Measurements from ENCODE around the gene ZC3H12A. TPM values are rescaled to one million over a fixed set of nuclear protein-coding genes. Genes with fewer than 3 reads are reported as not detected.

ZC3H12A gene
- total and polyA plus RNA-seq, 2 of the 8 experiments (the other 6 are each of a cell fraction or from before 2014, with no cell fraction given), result 7.4 to 10.0 TPM

DNA sequence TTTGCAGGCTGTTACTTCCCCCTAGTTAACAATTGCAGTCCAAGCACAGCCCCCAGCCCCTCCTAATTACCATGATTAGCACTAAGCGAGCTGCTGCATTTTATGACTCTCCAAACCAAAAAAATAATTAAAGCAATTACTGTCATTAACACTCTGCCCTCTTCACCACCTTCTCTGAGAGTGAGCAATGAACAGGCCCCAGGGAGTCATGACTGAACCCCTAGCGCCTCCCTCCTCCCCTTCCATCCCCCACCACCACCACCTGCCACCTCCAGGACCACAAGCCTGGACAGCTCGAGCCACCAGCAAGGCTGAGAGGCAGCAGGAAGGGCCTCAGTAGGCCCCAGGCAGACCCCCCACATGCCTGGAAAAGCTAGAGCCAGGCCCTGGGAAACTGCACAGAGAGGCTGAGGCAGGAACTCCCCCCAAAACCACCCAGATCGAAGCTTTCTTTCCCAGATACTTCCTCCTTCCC, 35.5 kb upstream of the ZC3H12A start:
- ChIA-PET POLR2A (ENCODE audit: partially characterized antibody) (interaction anchor here (0.9 to 1.2 kb wide), 2 partner anchors 12 to 34 kb away, joined by 3 to 4 read pairs; no protein-coding TSS in a partner anchor), CTCF (ENCODE audit: partially characterized antibody) (interaction anchor here (0.6 to 7.3 kb wide), 6 partner anchors 8 to 863 kb away, joined by 3 to 77 read pairs (median 3); partner anchors contain the start of gene MEAF6)
- H3K18ac ChIP-seq (ENCODE audit: extremely low read depth, low read length), result no peak overlapping the region; the same call in 1 of the 2 replicates
- H2BK5ac ChIP-seq (ENCODE audit: low read depth, low read length), result no peak overlapping the region
- H3K4me2 ChIP-seq (ENCODE audit: insufficient read depth in 1 of 2, low read depth in 2 of 2, low read length in 2 of 2), result no peak overlapping the region
- no peaks in the 10 kb centered on the region for H3K9me3 ChIP-seq (ENCODE audit: insufficient read depth in 2 of 2, low read depth in 1 of 2, low read length in 1 of 2)
- H3K14ac ChIP-seq (ENCODE audit: insufficient read length), result no peak overlapping the region
- no peaks in the 10 kb centered on the region for H3K79me2 ChIP-seq (ENCODE audit: control insufficient read depth in 1 of 2, insufficient read depth in 2 of 2, low read length in 2 of 2)
- no peak overlapping the region for H2AK5ac ChIP-seq (ENCODE audit: low read depth, low read length)
- H3K4ac ChIP-seq (replicated peaks; ENCODE audit: insufficient read length, low read depth, low read length), result no peak overlapping the region
- no peaks in the 10 kb centered on the region; a peak in 1 of 7 replicates for H3K27me3 ChIP-seq (replicated peaks in 1 of 4; ENCODE audit: control insufficient read depth in 3 of 4, extremely low read depth in 1 of 4, insufficient read depth in 3 of 4, low read length in 3 of 4)
- H3K23me2 ChIP-seq (ENCODE audit: low read depth, low read length), result peaks cover 3% of the 10 kb centered on the region; the same call in 1 of the 2 replicates
- H2AFZ ChIP-seq (ENCODE audit: low read length), result no peak overlapping the region
- no peak overlapping the region for H4K8ac ChIP-seq (ENCODE audit: extremely low read depth, insufficient read depth, low read length)
- DNase-seq (ENCODE audit: low read depth in 1 of 2, low spot score in 2 of 2), result no peak
- no peak overlapping the region for H3K9ac ChIP-seq (replicated peaks in 1 of 4; ENCODE audit: extremely low read depth in 1 of 4, low read depth in 3 of 4, low read length in 3 of 4)
- no peak overlapping the region for H4K5ac ChIP-seq (ENCODE audit: insufficient read length, low read depth, low read length)
- 83% methylated on average over 4 of the region's 4 CpGs; no CpG with 5 or more reads in 1 of the 2 experiments for WGBS, 2 experiments (ENCODE audit: extremely low coverage in 1 of 2, insufficient coverage in 1 of 2, insufficient read length in 1 of 2, insufficient replicate concordance in 2 of 2, low coverage in 1 of 2, low lambda C conversion rate in 2 of 2, missing lambda C conversion rate in 1 of 2)
- no peak overlapping the region for H4K91ac ChIP-seq (replicated peaks; ENCODE audit: insufficient read length, low read length)
- no peak overlapping the region for H3K56ac ChIP-seq (replicated peaks; ENCODE audit: insufficient read length, low read depth, low read length)
- H3K23ac ChIP-seq (ENCODE audit: insufficient read length), result no peak overlapping the region
- H3K4me1 ChIP-seq (replicated peaks in 1 of 4; ENCODE audit: control insufficient read depth in 3 of 4, insufficient read depth in 4 of 4, low read length in 3 of 4), result peaks cover 0 to 9% (median 5%) of the 10 kb centered on the region in 4 experiments; a peak in 6 of 7 replicates
- no peak overlapping the region for H2BK20ac ChIP-seq (ENCODE audit: low read length)
- H3K36me3 ChIP-seq (ENCODE audit: control insufficient read depth in 2 of 4, insufficient read depth in 4 of 4, low read length in 3 of 4), result no peaks in the 10 kb centered on the region
- H3K79me1 ChIP-seq (ENCODE audit: low read depth, low read length), result no peaks in the 10 kb centered on the region
- H3K4me3 ChIP-seq (ENCODE audit: extremely low read depth in 1 of 4, insufficient read depth in 2 of 4, low read depth in 3 of 4, low read length in 4 of 4), result no peak overlapping the region
- no peaks in the 10 kb centered on the region for H4K20me1 ChIP-seq (replicated peaks in 1 of 2; ENCODE audit: control insufficient read depth in 1 of 2, insufficient read depth in 2 of 2, low read length in 2 of 2)
- FAIRE-seq, result no peak
- no peak overlapping the region for H3K27ac ChIP-seq (ENCODE audit: low read depth, low read length)
- H2BK12ac ChIP-seq (ENCODE audit: low read depth, low read length), result no peak overlapping the region
- no peak overlapping the region for H2BK15ac ChIP-seq (ENCODE audit: low read length)
- H2BK120ac ChIP-seq (replicated peaks; ENCODE audit: low read depth, low read length), result no peak overlapping the region
- TF ChIP-seq SUZ12 (IDR thresholded peaks at IDR 0.05; ENCODE audit: low read length) (no peak), FOSL1 (IDR thresholded peaks at IDR 0.05; ENCODE audit: insufficient read depth, low read depth, low read length) (no peak), CEBPB (IDR thresholded peaks at IDR 0.05; ENCODE audit: low read depth, low read length) (no peak), RFX5 (IDR thresholded peaks at IDR 0.05; ENCODE audit: borderline replicate concordance, low read depth, low read length) (no peak), ZNF274 (IDR thresholded peaks at IDR 0.05; ENCODE audit: borderline replicate concordance, extremely low read depth, low read length) (no peak), JUND (IDR thresholded peaks at IDR 0.05; ENCODE audit: low read length) (no peak), SP1 (IDR thresholded peaks at IDR 0.05; ENCODE audit: low read depth, low read length) (no peak), BCL11A (IDR thresholded peaks at IDR 0.05; ENCODE audit: low read depth in 2 of 2, low read length in 2 of 2) (no peak), SRF (IDR thresholded peaks at IDR 0.05; ENCODE audit: low read depth, low read length) (no peak)
- TF ChIP-seq, protein P1, sequence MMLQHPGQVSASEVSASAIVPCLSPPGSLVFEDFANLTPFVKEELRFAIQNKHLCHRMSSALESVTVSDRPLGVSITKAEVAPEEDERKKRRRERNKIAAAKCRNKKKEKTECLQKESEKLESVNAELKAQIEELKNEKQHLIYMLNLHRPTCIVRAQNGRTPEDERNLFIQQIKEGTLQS (IDR thresholded peaks at IDR 0.05; ENCODE audit: insufficient read depth, low read depth, low read length), result no peak
- TF ChIP-seq, protein P2, sequence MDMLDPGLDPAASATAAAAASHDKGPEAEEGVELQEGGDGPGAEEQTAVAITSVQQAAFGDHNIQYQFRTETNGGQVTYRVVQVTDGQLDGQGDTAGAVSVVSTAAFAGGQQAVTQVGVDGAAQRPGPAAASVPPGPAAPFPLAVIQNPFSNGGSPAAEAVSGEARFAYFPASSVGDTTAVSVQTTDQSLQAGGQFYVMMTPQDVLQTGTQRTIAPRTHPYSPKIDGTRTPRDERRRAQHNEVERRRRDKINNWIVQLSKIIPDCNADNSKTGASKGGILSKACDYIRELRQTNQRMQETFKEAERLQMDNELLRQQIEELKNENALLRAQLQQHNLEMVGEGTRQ (IDR thresholded peaks at IDR 0.05; ENCODE audit: low read length), result no peak
- TF ChIP-seq, protein P3, sequence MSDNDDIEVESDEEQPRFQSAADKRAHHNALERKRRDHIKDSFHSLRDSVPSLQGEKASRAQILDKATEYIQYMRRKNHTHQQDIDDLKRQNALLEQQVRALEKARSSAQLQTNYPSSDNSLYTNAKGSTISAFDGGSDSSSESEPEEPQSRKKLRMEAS (IDR thresholded peaks at IDR 0.05), result no peak

Measured in H1 (cell line).